AG09309 (cell line): ENCODE measurements around the gene FOXK2.
"Not testable (repeated sequence)": the region's sequence is repeated elsewhere in the genome, so short reads cannot be mapped to it uniquely, and the experiment has no call there.

Source experiments
- DNase-seq: peaks from one replicate; pipeline ENCODE4 v3.0.0-alpha.2; 2010; ENCODE audit warnings: low read depth
- H3K4me3 ChIP-seq: 2 replicates; pipeline ENCODE4 v1.5.1; 2011; ENCODE audit warnings: mild to moderate bottlenecking, low read depth, low read length, moderate library complexity; ENCODE audit not compliant: control insufficient read depth
- CTCF ChIP-seq: IDR thresholded peaks from 2 replicates; pipeline ENCODE4 v1.5.1; 2011; ENCODE audit warnings: mild to moderate bottlenecking, low read depth, low read length, inconsistent platforms; ENCODE audit not compliant: insufficient read depth, control insufficient read depth; ENCODE audit errors: missing control alignments

FOXK2 gene

DNA sequence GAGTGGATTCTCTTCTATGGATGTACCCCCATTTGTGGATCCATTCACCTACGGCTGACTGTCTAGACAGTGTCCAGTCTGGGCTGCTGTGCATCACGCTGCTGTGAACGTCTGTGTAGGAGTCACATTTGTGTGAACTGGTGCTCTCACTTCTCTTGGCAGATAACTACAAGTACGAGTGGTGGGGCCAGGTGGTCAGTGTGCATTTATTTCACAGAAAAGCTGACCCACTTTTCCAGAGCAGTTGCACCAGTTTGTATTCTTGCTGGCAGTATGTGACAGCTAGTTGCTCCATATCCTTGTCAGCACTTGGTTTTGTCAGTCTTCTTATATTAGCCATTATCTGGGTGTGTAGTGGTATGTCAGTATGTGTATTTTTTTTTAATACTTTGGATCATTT lies 28.4 kb downstream of the FOXK2 start:
- TF ChIP-seq CTCF = no peak
- H3K4me3 ChIP-seq = no peak overlapping the region
- no peak for DNase-seq

- no peak for DNase-seq
- no peak overlapping the region for H3K4me3 ChIP-seq
Measured at GRCh38 chr17:82548681-82549303, 29.3 kb downstream of the FOXK2 start.

DNA sequence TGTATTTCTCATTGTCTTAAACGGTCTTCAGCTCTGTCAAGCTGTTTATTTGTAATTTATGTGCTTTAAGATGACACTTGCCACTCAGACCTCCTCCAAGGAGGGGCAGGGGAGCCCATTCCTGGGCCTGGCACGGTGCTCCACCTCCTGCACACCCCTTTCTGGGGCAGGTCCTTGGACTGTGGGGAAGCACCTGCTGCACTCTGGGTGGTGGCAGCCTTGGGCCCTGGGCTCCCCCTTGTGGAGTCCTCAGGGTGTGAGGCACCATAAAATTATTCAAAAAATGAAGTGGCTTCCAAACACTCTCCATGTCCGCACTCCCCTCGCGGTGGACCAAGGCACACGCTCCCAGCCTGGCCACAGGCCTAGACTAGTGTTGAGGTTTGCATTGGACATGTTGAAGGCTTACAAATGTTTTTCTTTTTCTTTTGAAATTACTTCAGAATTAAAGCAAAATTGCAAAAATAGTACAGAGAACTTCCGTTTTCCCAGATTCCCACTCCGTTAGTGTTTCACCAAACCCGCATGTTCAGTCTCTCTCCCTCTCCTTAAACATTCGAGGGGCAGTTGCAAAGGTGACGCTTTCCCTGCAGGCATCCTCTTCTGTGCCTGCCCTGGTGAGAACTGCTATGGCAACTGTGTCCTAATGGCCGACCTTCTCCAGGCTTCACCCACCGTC lies 32.4 kb downstream of the FOXK2 start:
- DNase-seq = no peak
- H3K4me3 ChIP-seq = no peak overlapping the region
- peak; percentile 78 for TF ChIP-seq CTCF

More at GRCh38 chr17:82548681-82549303, 29.3 kb downstream of the FOXK2 start:
- TF ChIP-seq CTCF = no peak

DNA sequence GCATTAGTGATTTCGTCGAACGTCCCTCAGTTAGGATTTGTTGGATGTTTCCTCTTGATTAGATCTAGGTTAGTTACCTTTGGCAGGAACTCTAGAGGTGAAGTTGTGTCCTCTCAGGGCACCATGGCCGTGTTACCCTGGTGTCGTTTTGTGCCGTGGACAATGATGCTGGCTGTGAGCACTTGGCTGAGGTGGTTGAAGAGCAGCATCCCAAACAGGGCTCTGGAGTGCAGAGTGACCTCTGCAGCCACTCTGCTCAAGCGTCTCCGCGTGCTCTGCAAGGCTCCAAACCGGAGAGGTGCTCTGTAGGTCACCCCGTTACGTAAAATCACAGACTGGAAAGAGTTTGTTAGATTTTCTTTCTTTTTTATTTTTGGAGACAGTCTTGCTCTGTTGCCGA lies 33.0 kb downstream of the FOXK2 start:
- TF ChIP-seq CTCF = no peak
- no peak for DNase-seq
- H3K4me3 ChIP-seq = no peak overlapping the region

- no peak for DNase-seq
- TF ChIP-seq CTCF = no peak
- H3K4me3 ChIP-seq = no peak overlapping the region
Measured at GRCh38 chr17:82553210-82553930, 33.8 kb downstream of the FOXK2 start.

DNA sequence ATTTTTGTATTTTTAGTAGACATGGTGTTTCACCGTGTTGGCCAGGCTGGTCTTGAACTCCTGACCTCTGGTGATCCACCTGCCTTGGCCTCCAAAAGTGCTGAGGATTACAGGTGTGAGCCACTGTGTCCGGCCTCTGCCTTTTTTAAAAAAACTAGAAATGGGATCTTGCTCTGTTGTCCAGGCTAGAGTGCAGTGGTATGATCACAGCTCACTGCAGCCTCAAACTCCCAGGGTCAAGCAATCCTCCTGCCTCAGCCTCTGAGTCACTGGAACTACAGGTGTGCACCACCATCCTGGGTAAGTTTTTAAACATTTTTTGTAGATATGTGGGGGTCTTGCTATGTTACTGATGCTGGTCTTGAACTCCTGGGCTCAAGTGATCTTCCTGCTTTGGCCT lies 38.0 kb downstream of the FOXK2 start:
- not testable (repeated sequence) for H3K4me3 ChIP-seq, DNase-seq

GRCh38 chr17:82559566-82560251 lies 40.2 kb downstream of the FOXK2 start:
- no peak for DNase-seq
- no peak for TF ChIP-seq CTCF
- no peak overlapping the region for H3K4me3 ChIP-seq
